Smooth muscle cell (in vitro differentiated cells): ENCODE measurements around the gene CACNA2D1. TPM values are rescaled to one million over a fixed set of nuclear protein-coding genes. Genes with fewer than 3 reads are reported as not detected.
A peak's percentile ranks its signal among the peaks of the same experiment; 100 is the strongest.

Experiments
- DNase-seq: peaks from one replicate; lab custom pipeline; 2025; ENCODE audit not compliant: unreplicated experiment; lab: John Stamatoyannopoulos, UW
- H2AFZ ChIP-seq: fragments of 200-600 bp; sonication (generic); 2 replicates; pipeline ENCODE4 v1.6.0; 2016; ENCODE audit warnings: antibody characterized with exemption, low read depth, mild to moderate bottlenecking
- H3F3A ChIP-seq: fragments of 200-600 bp; sonication (generic); 2 replicates; pipeline ENCODE4 v1.6.0; 2017; ENCODE audit warnings: antibody characterized with exemption, low read depth
- H3K27ac ChIP-seq: fragments of 200-600 bp; sonication (generic); 2 replicates; pipeline ENCODE4 v1.5.1; 2016; ENCODE audit warnings: low read depth, mild to moderate bottlenecking
- H3K27me3 ChIP-seq: fragments of 200-600 bp; sonication (generic); 2 replicates; pipeline ENCODE4 v1.6.1; 2016; ENCODE audit warnings: low read depth, mild to moderate bottlenecking
- H3K36me3 ChIP-seq: fragments of 200-600 bp; sonication (generic); 2 replicates; pipeline ENCODE4 v1.5.1; 2016; ENCODE audit warnings: low read depth
- H3K4me1 ChIP-seq: fragments of 200-600 bp; sonication (generic); 2 replicates; pipeline ENCODE4 v1.5.1; 2016; ENCODE audit warnings: low read depth
- H3K4me2 ChIP-seq: fragments of 200-600 bp; sonication (generic); 2 replicates; pipeline ENCODE4 v1.6.0; 2016; ENCODE audit warnings: mild to moderate bottlenecking
- H3K4me3 ChIP-seq: fragments of 200-600 bp; sonication (generic); 2 replicates; pipeline ENCODE4 v1.5.1; 2016; ENCODE audit warnings: mild to moderate bottlenecking
- H3K79me2 ChIP-seq: fragments of 200-600 bp; sonication (generic); 2 replicates; pipeline ENCODE4 v1.6.0; 2016; ENCODE audit warnings: low read depth, mild to moderate bottlenecking
- H3K9ac ChIP-seq: fragments of 200-600 bp; sonication (generic); 2 replicates; pipeline ENCODE4 v1.6.0; 2016; ENCODE audit warnings: low read depth
- H3K9me3 ChIP-seq: fragments of 200-600 bp; sonication (generic); replicated peaks from 2 replicates; pipeline ENCODE4 v1.5.1; 2016; ENCODE audit warnings: low read depth
- H4K20me1 ChIP-seq: fragments of 200-600 bp; sonication (generic); 2 replicates; pipeline ENCODE4 v1.6.0; 2016; ENCODE audit warnings: low read depth
- WGBS: methylation state at CpG from one replicate; pipeline ENCODE4 v1.1.7; 2016; ENCODE audit warnings: low lambda C conversion rate; 5-methylcytosine and 5-hydroxymethylcytosine counted together
- polyA plus RNA-seq: library from polyadenylated mRNA; unstranded; fragments of >200 nt; fragmentation: Nextera tagmentation; extraction: Ambion mirVana; gene quantifications from 2 replicates; pipeline ENCODE4 v1.2.1, GENCODE V29; 2016
- total RNA-seq: library from RNA; depleted of rRNA; stranded (reverse); fragments of >200 nt; gene quantifications from 2 replicates; pipeline ENCODE4 v1.2.3, GENCODE V29; 2014
- TF ChIP-seq, protein P1 (sequence below): fragments of 200-600 bp; sonication (generic); IDR thresholded peaks from 2 replicates; pipeline ENCODE4 v1.5.1; 2017; ENCODE audit warnings: borderline replicate concordance, mild to moderate bottlenecking, antibody characterized with exemption; ENCODE audit not compliant: insufficient read depth, poor library complexity, severe bottlenecking

Gene CACNA2D1
- total and polyA plus RNA-seq, 2 experiments from 2014 or later, result 4.1 to 39.3 TPM

DNA sequence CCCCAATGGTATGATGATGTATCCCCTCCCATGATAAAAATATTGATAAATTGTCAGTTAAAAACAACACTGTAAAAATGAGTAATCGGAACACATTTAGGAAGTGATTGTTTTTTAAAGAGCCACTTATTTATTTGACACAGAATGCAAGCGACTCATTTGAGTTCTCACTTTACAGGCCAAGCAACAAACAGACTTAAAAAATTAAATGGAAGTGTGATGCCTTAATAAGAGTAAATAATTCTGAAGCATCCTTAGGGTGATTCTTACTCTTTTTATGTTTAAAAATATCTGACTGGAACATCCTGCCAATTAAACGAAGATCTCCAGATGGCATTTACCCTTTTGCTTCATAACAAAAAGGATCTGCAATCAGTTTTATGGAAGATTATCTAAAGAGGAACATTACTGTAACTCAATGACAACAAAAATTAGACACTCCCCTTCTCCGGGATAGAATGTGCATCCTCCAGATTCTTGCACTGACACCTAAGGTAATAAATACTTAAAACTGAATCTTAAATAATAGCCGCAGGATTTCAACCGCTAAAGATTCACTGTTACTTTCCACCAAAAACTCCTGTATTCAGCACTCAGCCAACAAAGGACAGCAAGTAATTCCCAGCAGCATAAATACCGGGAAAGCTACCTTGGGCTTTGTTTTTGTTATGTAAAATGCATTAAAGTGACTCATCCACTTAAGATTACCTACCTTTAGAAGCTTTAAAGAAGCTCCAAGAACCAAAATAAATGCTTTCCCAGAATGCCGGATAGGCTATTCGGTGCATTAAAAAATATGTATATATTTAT lies 1.7 kb downstream of the CACNA2D1 start:
- Histone ChIP-seq H3K79me2 (peaks cover 32% of the 10 kb centered on the region), H3K4me3 (peak overlapping the region; percentile 80), H3K4me1 (peaks cover 31% of the 10 kb centered on the region), H3K9ac (no peak overlapping the region), H3K36me3 (no peaks in the 10 kb centered on the region), H3K9me3 (no peaks in the 10 kb centered on the region), H4K20me1 (peaks cover 9% of the 10 kb centered on the region), H3F3A (no peaks in the 10 kb centered on the region), H3K27me3 (no peaks in the 10 kb centered on the region), H3K27ac (no peak overlapping the region), H2AFZ (no peak overlapping the region), H3K4me2 (peak overlapping the region; percentile 99)
- TF ChIP-seq, protein P1, sequence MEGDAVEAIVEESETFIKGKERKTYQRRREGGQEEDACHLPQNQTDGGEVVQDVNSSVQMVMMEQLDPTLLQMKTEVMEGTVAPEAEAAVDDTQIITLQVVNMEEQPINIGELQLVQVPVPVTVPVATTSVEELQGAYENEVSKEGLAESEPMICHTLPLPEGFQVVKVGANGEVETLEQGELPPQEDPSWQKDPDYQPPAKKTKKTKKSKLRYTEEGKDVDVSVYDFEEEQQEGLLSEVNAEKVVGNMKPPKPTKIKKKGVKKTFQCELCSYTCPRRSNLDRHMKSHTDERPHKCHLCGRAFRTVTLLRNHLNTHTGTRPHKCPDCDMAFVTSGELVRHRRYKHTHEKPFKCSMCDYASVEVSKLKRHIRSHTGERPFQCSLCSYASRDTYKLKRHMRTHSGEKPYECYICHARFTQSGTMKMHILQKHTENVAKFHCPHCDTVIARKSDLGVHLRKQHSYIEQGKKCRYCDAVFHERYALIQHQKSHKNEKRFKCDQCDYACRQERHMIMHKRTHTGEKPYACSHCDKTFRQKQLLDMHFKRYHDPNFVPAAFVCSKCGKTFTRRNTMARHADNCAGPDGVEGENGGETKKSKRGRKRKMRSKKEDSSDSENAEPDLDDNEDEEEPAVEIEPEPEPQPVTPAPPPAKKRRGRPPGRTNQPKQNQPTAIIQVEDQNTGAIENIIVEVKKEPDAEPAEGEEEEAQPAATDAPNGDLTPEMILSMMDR, result no peak
- WGBS, result 15% methylated on average over 9 of the region's 9 CpGs
- no peak for DNase-seq

DNA sequence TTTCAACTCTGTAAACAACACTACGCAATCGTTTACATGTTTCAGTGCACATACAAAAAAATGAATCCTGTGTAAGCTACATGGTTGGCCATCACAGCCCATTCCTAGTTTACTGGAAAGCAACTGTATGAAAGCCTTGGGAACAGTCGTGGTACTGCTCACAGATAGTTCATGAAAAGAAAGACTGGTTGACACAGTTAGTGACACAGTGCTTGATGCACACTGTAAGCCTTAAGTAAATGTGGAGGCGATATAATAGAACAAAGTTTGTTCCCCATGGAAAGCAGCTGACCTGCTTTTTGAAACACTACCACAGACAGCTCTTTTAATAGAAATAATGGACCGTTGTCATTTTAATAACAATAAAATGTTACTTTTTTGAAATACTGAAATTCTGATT lies 5.1 kb downstream of the CACNA2D1 start:
- H3K27ac ChIP-seq, result no peak overlapping the region
- H3K4me3 ChIP-seq, result no peak overlapping the region
- no peak for DNase-seq
- 89% methylated on average over 5 of the region's 5 CpGs for WGBS
- H3K4me2 ChIP-seq, result no peak overlapping the region
- peaks cover 2% of the 10 kb centered on the region for H3F3A ChIP-seq
- no peaks in the 10 kb centered on the region for H3K36me3 ChIP-seq
- H3K9ac ChIP-seq, result no peak overlapping the region
- H4K20me1 ChIP-seq, result peaks cover 9% of the 10 kb centered on the region
- no peak overlapping the region for H2AFZ ChIP-seq
- TF ChIP-seq, protein P1, result no peak
- peaks cover 32% of the 10 kb centered on the region for H3K79me2 ChIP-seq
- H3K4me1 ChIP-seq, result peaks cover 24% of the 10 kb centered on the region
- H3K27me3 ChIP-seq, result no peaks in the 10 kb centered on the region
- H3K9me3 ChIP-seq, result no peaks in the 10 kb centered on the region

DNA sequence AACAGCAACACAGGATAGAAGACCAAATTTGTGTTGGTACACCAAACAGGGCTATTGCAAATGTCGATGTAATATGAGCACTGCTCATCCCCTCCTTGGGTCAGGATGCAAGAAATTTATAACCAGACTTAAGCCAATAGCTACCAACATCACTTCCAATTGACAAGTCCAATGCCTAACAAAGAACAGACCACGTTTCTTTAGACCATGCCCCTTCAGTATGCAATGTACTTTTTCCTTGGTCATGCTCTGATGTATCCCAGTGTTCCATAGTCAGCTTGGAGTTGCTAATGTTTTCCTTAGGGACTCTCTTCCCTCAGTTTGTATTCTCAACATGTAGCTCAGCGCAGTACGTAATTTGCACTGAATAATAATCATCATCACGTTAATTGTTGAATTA lies 7.8 kb downstream of the CACNA2D1 start:
- H3K9ac ChIP-seq, result no peak overlapping the region
- H3K36me3 ChIP-seq, result no peaks in the 10 kb centered on the region
- H3K9me3 ChIP-seq, result no peaks in the 10 kb centered on the region
- peaks cover 2% of the 10 kb centered on the region for H3F3A ChIP-seq
- H2AFZ ChIP-seq, result no peak overlapping the region
- no peak overlapping the region for H3K4me3 ChIP-seq
- DNase-seq, result no peak
- H3K27me3 ChIP-seq, result no peaks in the 10 kb centered on the region
- H3K4me1 ChIP-seq, result peaks cover 9% of the 10 kb centered on the region
- H4K20me1 ChIP-seq, result peaks cover 3% of the 10 kb centered on the region
- H3K27ac ChIP-seq, result no peak overlapping the region
- H3K4me2 ChIP-seq, result no peak overlapping the region
- TF ChIP-seq, protein P1, result no peak
- 95% methylated on average over 5 of the region's 5 CpGs for WGBS
- peaks cover 21% of the 10 kb centered on the region for H3K79me2 ChIP-seq
